ENCODE data around the gene TMEM59L. TPM values are rescaled to one million over a fixed set of nuclear protein-coding genes. Genes with fewer than 3 reads are reported as not detected.

The TMEM59L gene
- polyA plus RNA-seq, 1 of the 3 experiments (the other 2 are of a cell fraction): 9.6 TPM

- Histone ChIP-seq H2AFZ (ENCODE audit: low read depth) (no peak overlapping the region), H3F3A (replicated peaks; ENCODE audit: insufficient read depth) (no peaks in the 10 kb centered on the region), H3K79me2 (ENCODE audit: insufficient read depth) (no peaks in the 10 kb centered on the region), H3K4me1 (ENCODE audit: control insufficient read depth in 1 of 2, insufficient read depth in 2 of 2, low read depth in 1 of 2, low read length in 1 of 2) (no peaks in the 10 kb centered on the region), H3K27me3 (ENCODE audit: insufficient read depth) (no peaks in the 10 kb centered on the region), H3K4me3 (ENCODE audit: low read depth in 2 of 2, low read length in 1 of 2) (no peak overlapping the region), H3K9me3 (no peaks in the 10 kb centered on the region), H3K27ac (ENCODE audit: low read depth in 2 of 2, low read length in 1 of 2) (no peak overlapping the region), H3K9ac (no peak overlapping the region), H4K20me1 (ENCODE audit: insufficient read depth) (no peaks in the 10 kb centered on the region), H3K36me3 (replicated peaks in 1 of 2; ENCODE audit: control insufficient read depth in 1 of 2, insufficient read depth in 2 of 2, low read length in 1 of 2) (no peaks in the 10 kb centered on the region), H3K9me2 (no peaks in the 10 kb centered on the region), H3K4me2 (no peak overlapping the region)
- ChIA-PET CTCF (interaction anchor here (0.6 to 1.2 kb wide), 3 partner anchors 15 to 46 kb away, joined by 3 to 4 read pairs (median 3); no protein-coding TSS in a partner anchor), POLR2A (no interaction called here)
- 80% methylated on average over 9 of the region's 10 CpGs for WGBS (ENCODE audit: low lambda C conversion rate)
- TF ChIP-seq RCOR1 (IDR thresholded peaks at IDR 0.05; ENCODE audit: low read length): no peak
- no peak for TF ChIP-seq JUND (IDR thresholded peaks at IDR 0.05)
- TF ChIP-seq USF1 (IDR thresholded peaks at IDR 0.05; ENCODE audit: borderline replicate concordance, low read depth): no peak
- no peak for TF ChIP-seq RXRA (IDR thresholded peaks at IDR 0.05; ENCODE audit: borderline replicate concordance, low read depth)
- no peak for TF ChIP-seq MEF2A (IDR thresholded peaks at IDR 0.05; ENCODE audit: borderline replicate concordance, low read depth)
- TF ChIP-seq ELF1 (IDR thresholded peaks at IDR 0.05): no peak
- TF ChIP-seq GABPA (IDR thresholded peaks at IDR 0.05; ENCODE audit: low read depth): no peak
- no peak for TF ChIP-seq POLR2AphosphoS5 (IDR thresholded peaks at IDR 0.05; ENCODE audit: low read depth, low read length)
- no peak for TF ChIP-seq CHD2 (IDR thresholded peaks at IDR 0.05; ENCODE audit: low read length, partially characterized antibody)
- TF ChIP-seq SMC3 (IDR thresholded peaks at IDR 0.05; ENCODE audit: low read depth, low read length): no peak
- no peak for DNase-seq
These were observed 7.6 kb downstream of the TMEM59L start for GRCh38 chr19:18620311-18620710.

- TF ChIP-seq MXI1 (IDR thresholded peaks at IDR 0.05; ENCODE audit: low read depth, low read length) (no peak), PBX3 (IDR thresholded peaks at IDR 0.05) (no peak), ELF1 (IDR thresholded peaks at IDR 0.05) (no peak), CTCF (IDR thresholded peaks at IDR 0.05) (no peak), GATA2 (CRISPR knock-in tag; IDR thresholded peaks at IDR 0.05) (no peak), SIN3A (IDR thresholded peaks at IDR 0.05; ENCODE audit: borderline replicate concordance, low read depth, low read length) (no peak), USF1 (IDR thresholded peaks at IDR 0.05; ENCODE audit: borderline replicate concordance, low read depth) (no peak), EZH2phosphoT487 (IDR thresholded peaks at IDR 0.05; ENCODE audit: borderline replicate concordance, low read depth) (no peak), MAX (IDR thresholded peaks at IDR 0.05; ENCODE audit: low read depth) (no peak), TAF1 (IDR thresholded peaks at IDR 0.05; ENCODE audit: borderline replicate concordance, low read depth, low read length) (no peak), NRF1 (IDR thresholded peaks at IDR 0.05; ENCODE audit: low read depth, low read length) (no peak), REST (IDR thresholded peaks at IDR 0.05; ENCODE audit: low read depth, low read length) (no peak), RXRA (IDR thresholded peaks at IDR 0.05; ENCODE audit: borderline replicate concordance, low read depth) (no peak), CHD2 (IDR thresholded peaks at IDR 0.05; ENCODE audit: low read length, partially characterized antibody) (no peak)
- Histone ChIP-seq H3K4me2 (no peak overlapping the region), H2AFZ (ENCODE audit: low read depth) (no peak overlapping the region), H3K9me3 (no peaks in the 10 kb centered on the region), H3K9ac (no peak overlapping the region), H3K36me3 (replicated peaks in 1 of 2; ENCODE audit: control insufficient read depth in 1 of 2, insufficient read depth in 2 of 2, low read length in 1 of 2) (no peaks in the 10 kb centered on the region), H3K4me3 (ENCODE audit: low read depth in 2 of 2, low read length in 1 of 2) (no peak overlapping the region), H3K27ac (ENCODE audit: low read depth in 2 of 2, low read length in 1 of 2) (no peak overlapping the region), H3K79me2 (ENCODE audit: insufficient read depth) (no peaks in the 10 kb centered on the region), H3K27me3 (ENCODE audit: insufficient read depth) (no peaks in the 10 kb centered on the region), H4K20me1 (ENCODE audit: insufficient read depth) (no peaks in the 10 kb centered on the region), H3K4me1 (ENCODE audit: control insufficient read depth in 1 of 2, insufficient read depth in 2 of 2, low read depth in 1 of 2, low read length in 1 of 2) (no peaks in the 10 kb centered on the region), H3F3A (replicated peaks; ENCODE audit: insufficient read depth) (no peaks in the 10 kb centered on the region), H3K9me2 (no peaks in the 10 kb centered on the region)
- ChIA-PET POLR2A (no interaction called here), CTCF (interaction anchor here (0.6 to 1.2 kb wide), 3 partner anchors 14 to 46 kb away, joined by 3 to 4 read pairs (median 3); no protein-coding TSS in a partner anchor)
- WGBS (ENCODE audit: low lambda C conversion rate): 81% methylated on average over 7 of the region's 7 CpGs
- DNase-seq: no peak
These were observed 8.2 kb downstream of the TMEM59L start for GRCh38 chr19:18620902-18621301.

All from SK-N-SH (cell line).